ENCODE results near the gene DHRSX.
"Not testable (repeated sequence)": the region's sequence is repeated elsewhere in the genome, so short reads cannot be mapped to it uniquely, and the experiment has no call there.

- not testable (repeated sequence) for TF ChIP-seq CTCF, POLR2A (IDR thresholded peaks at IDR 0.05)
Measured at GRCh38 chrX:2473064-2473463, 27.7 kb downstream of the DHRSX start.

Data from adrenal gland (tissue), 5 donors.